Spleen (tissue), 7 donors: ENCODE results near the gene SMOC2.
"Not testable (repeated sequence)": the region's sequence is repeated elsewhere in the genome, so short reads cannot be mapped to it uniquely, and the experiment has no call there.

Experiments used
- POLR2A ChIP-seq, 3 donors: fragments of 450-650 bp; IDR thresholded peaks; one replicate each; pipeline ENCODE4 v1.5.1; 2017; ENCODE audit warnings: antibody characterized with exemption in 3 of 3, mild to moderate bottlenecking in 1 of 3
- POLR2AphosphoS5 ChIP-seq, 3 donors: sonication (generic); formaldehyde crosslinking; IDR thresholded peaks; one replicate each; pipeline ENCODE4 v1.5.1; 2017; ENCODE audit warnings: antibody characterized with exemption in 3 of 3
- TF ChIP-seq, protein P1 (sequence below), 11 experiments: fragments of 200-600 bp in 7 of 11; fragments of 450-650 bp in 4 of 11; sonication (generic) in 4 of 11; IDR thresholded peaks in 8 of 11; conservative IDR thresholded peaks in 3 of 11; 1 replicate in 7 of 11; 2 replicates in 4 of 11; pipeline versions ENCODE4 v1.4.0 to v1.8.0; 2016 to 2021; ENCODE audit warnings: antibody characterized with exemption in 11 of 11, inconsistent platforms in 4 of 11, mild to moderate bottlenecking in 1 of 11
- donor health status: DM: no; HTN: no; CAD: no; lungs with moderate emphysema.
- donor health status: DM: no; HTN: no; CAD: no.
- donor health status: DM: no; HTN: no; CAD: no.

DNA sequence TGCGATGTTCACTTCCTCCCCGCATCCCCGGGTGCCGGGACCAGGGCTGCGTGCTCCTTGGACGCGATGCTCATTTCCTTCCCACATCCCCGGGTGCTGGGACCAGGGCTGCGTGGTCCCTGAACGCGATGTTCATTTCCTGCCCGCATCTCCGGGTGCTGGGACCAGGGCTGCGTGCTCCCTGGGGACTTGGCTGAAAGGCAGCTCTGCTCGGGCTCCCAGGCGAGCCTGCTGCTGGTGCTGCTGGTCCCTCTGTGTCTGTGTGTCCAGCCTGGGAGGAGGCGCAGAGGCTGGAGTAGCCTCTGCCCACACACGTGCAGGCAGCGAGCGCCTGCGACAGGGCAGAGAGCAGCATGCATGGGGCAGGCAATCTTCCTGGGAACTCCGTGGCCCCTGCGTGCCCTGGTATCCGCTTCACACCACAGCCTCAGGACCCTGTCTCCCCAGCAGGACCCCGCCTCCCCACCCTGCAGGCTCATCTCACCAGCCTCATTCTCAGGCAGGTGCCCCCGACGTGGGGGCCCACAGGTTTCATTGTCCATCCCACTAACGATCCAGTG lies 132.4 kb downstream of the SMOC2 start:
- TF ChIP-seq, protein P1, sequence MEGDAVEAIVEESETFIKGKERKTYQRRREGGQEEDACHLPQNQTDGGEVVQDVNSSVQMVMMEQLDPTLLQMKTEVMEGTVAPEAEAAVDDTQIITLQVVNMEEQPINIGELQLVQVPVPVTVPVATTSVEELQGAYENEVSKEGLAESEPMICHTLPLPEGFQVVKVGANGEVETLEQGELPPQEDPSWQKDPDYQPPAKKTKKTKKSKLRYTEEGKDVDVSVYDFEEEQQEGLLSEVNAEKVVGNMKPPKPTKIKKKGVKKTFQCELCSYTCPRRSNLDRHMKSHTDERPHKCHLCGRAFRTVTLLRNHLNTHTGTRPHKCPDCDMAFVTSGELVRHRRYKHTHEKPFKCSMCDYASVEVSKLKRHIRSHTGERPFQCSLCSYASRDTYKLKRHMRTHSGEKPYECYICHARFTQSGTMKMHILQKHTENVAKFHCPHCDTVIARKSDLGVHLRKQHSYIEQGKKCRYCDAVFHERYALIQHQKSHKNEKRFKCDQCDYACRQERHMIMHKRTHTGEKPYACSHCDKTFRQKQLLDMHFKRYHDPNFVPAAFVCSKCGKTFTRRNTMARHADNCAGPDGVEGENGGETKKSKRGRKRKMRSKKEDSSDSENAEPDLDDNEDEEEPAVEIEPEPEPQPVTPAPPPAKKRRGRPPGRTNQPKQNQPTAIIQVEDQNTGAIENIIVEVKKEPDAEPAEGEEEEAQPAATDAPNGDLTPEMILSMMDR (IDR thresholded peaks at IDR 0.05 in 8 of 11, conservative IDR thresholded peaks at IDR 0.05 in 3 of 11), result not testable (repeated sequence)
- TF ChIP-seq POLR2A, POLR2AphosphoS5 (IDR thresholded peaks at IDR 0.05): not testable (repeated sequence)
